ENCODE measurements around the gene ICA1. TPM values are rescaled to one million over a fixed set of nuclear protein-coding genes. Genes with fewer than 3 reads are reported as not detected.

Gene ICA1
- total and polyA plus RNA-seq, 2 donors (not counting 3 experiments of a cell fraction or from before 2014, with no cell fraction given): 19.0 to 47.1 TPM

DNA sequence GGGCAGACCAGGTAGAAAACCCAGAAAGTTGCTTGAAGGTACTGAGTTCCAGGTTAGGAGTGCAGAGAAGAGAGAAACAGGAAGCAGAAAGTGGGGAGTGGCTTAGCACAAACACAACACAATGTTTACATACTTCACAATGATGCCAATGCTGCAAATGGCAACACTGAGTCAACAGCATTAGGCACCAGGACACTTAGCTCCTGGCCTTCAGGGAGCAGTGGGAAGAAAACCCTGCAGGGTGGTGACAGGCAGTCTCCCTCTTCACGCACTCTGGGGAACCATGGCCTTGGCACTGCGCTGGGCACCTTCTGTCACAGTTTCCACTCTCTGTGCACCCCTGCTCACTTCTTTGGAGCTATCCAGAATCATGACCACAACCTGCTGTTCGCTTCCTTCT is 7.3 kb downstream of the ICA1 start:
- intact Hi-C loops (cut with micrococcal nuclease): no loop called here
- Histone ChIP-seq H3K79me2 (ENCODE audit: control insufficient read depth, insufficient read depth, low read length) (peaks cover 1% of the 10 kb centered on the region), H3K4me1 (ENCODE audit: control insufficient read depth, extremely low read depth, insufficient read depth, low read length) (no peaks in the 10 kb centered on the region), H3K9me1 (replicated peaks; ENCODE audit: control insufficient read depth, extremely low read depth, insufficient read depth, low read length) (no peaks in the 10 kb centered on the region), H3K4me2 (ENCODE audit: insufficient read depth, low read length) (no peak overlapping the region), H3K9me3 (replicated peaks; ENCODE audit: control insufficient read depth, insufficient read depth, low read length) (no peaks in the 10 kb centered on the region), H2AFZ (ENCODE audit: low read depth, low read length) (no peak overlapping the region), H3K4me3 (replicated peaks in 1 of 3; ENCODE audit: insufficient read depth in 1 of 3, low read depth in 1 of 3, low read length in 3 of 3) (no peak overlapping the region), H3K27me3 (ENCODE audit: control insufficient read depth in 2 of 2, insufficient read depth in 2 of 2, low read length in 2 of 2) (no peaks in the 10 kb centered on the region), H3K27ac (ENCODE audit: insufficient read depth, low read depth, low read length) (no peak overlapping the region), H3K9ac (replicated peaks; ENCODE audit: extremely low read depth, insufficient read depth, low read length) (no peak overlapping the region), H4K20me1 (replicated peaks; ENCODE audit: control insufficient read depth, extremely low read depth, insufficient read depth, low read length) (no peaks in the 10 kb centered on the region), H3K36me3 (ENCODE audit: control insufficient read depth in 2 of 2, extremely low read depth in 1 of 2, insufficient read depth in 2 of 2, low read length in 2 of 2) (no peaks in the 10 kb centered on the region)
- DNase-seq (ENCODE audit: low read depth, low spot score) (no peak), FAIRE-seq (no peak)
- no peak for TF ChIP-seq EZH2 (IDR thresholded peaks at IDR 0.05; ENCODE audit: borderline replicate concordance, low read depth, low read length, severe bottlenecking)
- no peak for TF ChIP-seq JUN (IDR thresholded peaks at IDR 0.05; ENCODE audit: borderline replicate concordance, insufficient read depth, insufficient read length, low read depth)
- POLR2A ChIA-PET: no interaction called here
- dilution Hi-C loops (cut with MboI; ENCODE audit: extremely low pct_ligation_motif_present, low sequenced_read_pairs): no loop called here
- BruUV-seq (replicated peaks): no TSS peak
- CTCF ChIA-PET: no interaction called here

GRCh38 chr7:8254215-8254614 is 7.8 kb downstream of the ICA1 start:
- TF ChIP-seq GATA2 (IDR thresholded peaks at IDR 0.05; ENCODE audit: insufficient read depth, insufficient read length, low read depth, low read length) (no peak), JUN (IDR thresholded peaks at IDR 0.05; ENCODE audit: borderline replicate concordance, insufficient read depth, insufficient read length, low read depth) (no peak), POLR2A (IDR thresholded peaks at IDR 0.05; ENCODE audit: low read depth, low read length) (no peak), FOS (IDR thresholded peaks at IDR 0.05; ENCODE audit: borderline replicate concordance, insufficient read depth, low read length) (no peak), CTCF (IDR thresholded peaks at IDR 0.05; ENCODE audit: extremely low read depth in 1 of 2, insufficient read depth in 1 of 2, low read depth in 1 of 2, low read length in 2 of 2) (no peak), EZH2 (IDR thresholded peaks at IDR 0.05; ENCODE audit: borderline replicate concordance, low read depth, low read length, severe bottlenecking) (no peak), POLR2AphosphoS5 (IDR thresholded peaks at IDR 0.05; ENCODE audit: insufficient read depth, low read depth, low read length) (no peak), MYC (IDR thresholded peaks at IDR 0.05; ENCODE audit: low read depth, low read length) (no peak)
- TF ChIP-seq, protein P1, sequence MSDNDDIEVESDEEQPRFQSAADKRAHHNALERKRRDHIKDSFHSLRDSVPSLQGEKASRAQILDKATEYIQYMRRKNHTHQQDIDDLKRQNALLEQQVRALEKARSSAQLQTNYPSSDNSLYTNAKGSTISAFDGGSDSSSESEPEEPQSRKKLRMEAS (IDR thresholded peaks at IDR 0.05; ENCODE audit: insufficient read depth, insufficient read length): no peak
- no peak overlapping the region for H3K27ac ChIP-seq (ENCODE audit: insufficient read depth, low read depth, low read length)
- no peak overlapping the region for H3K4me3 ChIP-seq (replicated peaks in 1 of 3; ENCODE audit: insufficient read depth in 1 of 3, low read depth in 1 of 3, low read length in 3 of 3)
- dilution Hi-C loops (cut with MboI; ENCODE audit: extremely low pct_ligation_motif_present, low sequenced_read_pairs): no loop called here
- H3K9ac ChIP-seq (replicated peaks; ENCODE audit: extremely low read depth, insufficient read depth, low read length): no peak overlapping the region
- DNase-seq (ENCODE audit: low read depth, low spot score): no peak
- intact Hi-C loops (cut with micrococcal nuclease): no loop called here
- FAIRE-seq: no peak
- H3K27me3 ChIP-seq (ENCODE audit: control insufficient read depth in 2 of 2, insufficient read depth in 2 of 2, low read length in 2 of 2): no peaks in the 10 kb centered on the region
- no peaks in the 10 kb centered on the region for H3K9me3 ChIP-seq (replicated peaks; ENCODE audit: control insufficient read depth, insufficient read depth, low read length)
- no TSS peak for BruUV-seq (replicated peaks)
- H3K4me1 ChIP-seq (ENCODE audit: control insufficient read depth, extremely low read depth, insufficient read depth, low read length): no peaks in the 10 kb centered on the region
- H3K79me2 ChIP-seq (ENCODE audit: control insufficient read depth, insufficient read depth, low read length): peaks cover 1% of the 10 kb centered on the region
- no peak overlapping the region for H2AFZ ChIP-seq (ENCODE audit: low read depth, low read length)
- no peak overlapping the region for H3K4me2 ChIP-seq (ENCODE audit: insufficient read depth, low read length)
- H4K20me1 ChIP-seq (replicated peaks; ENCODE audit: control insufficient read depth, extremely low read depth, insufficient read depth, low read length): no peaks in the 10 kb centered on the region
- no peaks in the 10 kb centered on the region for H3K36me3 ChIP-seq (ENCODE audit: control insufficient read depth in 2 of 2, extremely low read depth in 1 of 2, insufficient read depth in 2 of 2, low read length in 2 of 2)
- POLR2A ChIA-PET: no interaction called here
- CTCF ChIA-PET: no interaction called here
- H3K9me1 ChIP-seq (replicated peaks; ENCODE audit: control insufficient read depth, extremely low read depth, insufficient read depth, low read length): no peaks in the 10 kb centered on the region

All from endothelial cell of umbilical vein (primary cell).